Mammary epithelial cell (primary cell): Measurements from ENCODE around the gene GSTM2.

ENCODE experiments used
- CTCF ChIP-seq, 2 donors: IDR thresholded peaks in 1 of 2; conservative IDR thresholded peaks in 1 of 2; 2 replicates each; pipeline ENCODE4 v1.5.1; 2011 to 2012; ENCODE audit warnings: inconsistent platforms in 2 of 2, low read length in 2 of 2, mild to moderate bottlenecking in 2 of 2, control low read depth in 1 of 2, low read depth in 1 of 2; ENCODE audit not compliant: insufficient read depth in 1 of 2; ENCODE audit errors: extremely low read depth in 1 of 2
- EZH2 ChIP-seq: IDR thresholded peaks from 2 replicates; pipeline ENCODE4 v1.6.1; 2012; ENCODE audit warnings: low read length, inconsistent platforms, borderline replicate concordance

- TF ChIP-seq CTCF (conservative IDR thresholded peaks at IDR 0.05 in 1 of 2, IDR thresholded peaks at IDR 0.05 in 1 of 2; ENCODE audit: extremely low read depth in 1 of 2, insufficient read depth in 1 of 2, low read depth in 1 of 2, low read length in 2 of 2) (no peak), EZH2 (no peak)
Observed at GRCh38 chr1:109634292-109634691, 33.6 kb upstream of the GSTM2 start.
